K562 (cell line): ENCODE results near the gene EIF2S3B. TPM values are rescaled to one million over a fixed set of nuclear protein-coding genes. Genes with fewer than 3 reads are reported as not detected.

Experiments used
- ATAC-seq: fragments of 200-7000 bp; cut with Tn5 transposase; 3 replicates; pipeline ENCODE4 v1.9.1; 2020; ENCODE audit warnings: moderate library complexity
- BruUV-seq: library from RNA; stranded (reverse); fragments of 400-500 nt; replicated peaks from 2 replicates; lab custom pipeline; 2021; lab: Mats Ljungman, UMichigan
- CTCF ChIA-PET: fragments of 300-600 bp; formaldehyde crosslinking; extraction: SDS; loops from one replicate; lab custom pipeline; 2021; ENCODE audit warnings: low intra/inter-chr PET ratio; lab: Yijun Ruan, JAX
- POLR2A ChIA-PET: fragments of 300-600, 350-650 bp; sonication (Branson Sonifier 250); formaldehyde crosslinking; extraction: SDS; loops from one replicate; lab custom pipeline; 2021; ENCODE audit warnings: antibody characterized with exemption, inconsistent platforms; lab: Yijun Ruan, JAX
- DNase-seq, 4 experiments: peaks; one replicate each; pipeline versions ENCODE4 v3.0.0 to v3.0.0-alpha.2; 2011 to 2018; ENCODE audit warnings: low spot score in 3 of 4, mixed read lengths in 3 of 4; ENCODE audit errors: extremely low read depth in 1 of 4
- FAIRE-seq: peaks from 2 replicates; lab custom pipeline; 2011; peaks lifted over from hg19 to GRCh38; lab: Jason Lieb, UNC
- H2AFZ ChIP-seq: 2 replicates; pipeline ENCODE4 v1.6.0; 2011; ENCODE audit warnings: low read depth, low read length, control low read depth, inconsistent platforms
- H3K27ac ChIP-seq: fragments of 200-600 bp; 3 replicates; pipeline ENCODE4 v1.8.0; 2011; ENCODE audit warnings: low read depth, mild to moderate bottlenecking, control low read depth, inconsistent platforms, low read length, moderate library complexity, mixed read lengths; ENCODE audit errors: extremely low read depth
- H3K27me3 ChIP-seq, 2 experiments: fragments of 300-600 bp in 1 of 2; 2 replicates in 1 of 2; 3 replicates in 1 of 2; pipeline versions ENCODE4 v1.6.0 to v1.8.0; 2011; ENCODE audit warnings: inconsistent platforms in 2 of 2, low read length in 2 of 2, mild to moderate bottlenecking in 1 of 2, mixed read lengths in 1 of 2, moderate library complexity in 1 of 2; ENCODE audit not compliant: control insufficient read depth in 2 of 2, insufficient read depth in 2 of 2
- H3K36me3 ChIP-seq: fragments of 300-600 bp; 3 replicates; pipeline ENCODE4 v1.8.0; 2011; ENCODE audit warnings: mild to moderate bottlenecking, low read length, inconsistent platforms; ENCODE audit not compliant: control insufficient read depth, insufficient read depth
- H3K4me1 ChIP-seq, 2 experiments: fragments of 200-600 bp in 1 of 2; replicated peaks in 1 of 2; 2 replicates in 1 of 2; 3 replicates in 1 of 2; pipeline versions ENCODE4 v1.5.1 to v1.8.0; 2011; ENCODE audit warnings: inconsistent platforms in 2 of 2, low read length in 2 of 2, mild to moderate bottlenecking in 1 of 2, mixed read lengths in 1 of 2, moderate library complexity in 1 of 2; ENCODE audit not compliant: control insufficient read depth in 2 of 2, insufficient read depth in 2 of 2
- H3K4me2 ChIP-seq: 2 replicates; pipeline ENCODE4 v1.6.1; 2011; ENCODE audit warnings: low read length, control low read depth, inconsistent platforms, mixed read lengths; ENCODE audit not compliant: insufficient read depth
- H3K4me3 ChIP-seq: fragments of 200-600 bp; sonication (generic), shearing (Covaris generic); 2 replicates; pipeline ENCODE4 v1.5.1; 2016; ENCODE audit warnings: control low read depth, inconsistent platforms
- H3K79me2 ChIP-seq: fragments of 200-600 bp; 3 replicates; pipeline ENCODE4 v1.8.0; 2011; ENCODE audit warnings: low read length, inconsistent platforms; ENCODE audit not compliant: control insufficient read depth, insufficient read depth
- H3K9ac ChIP-seq, 2 experiments: 2 replicates each; pipeline versions ENCODE4 v1.6.0 to v1.6.1; 2011; ENCODE audit warnings: low read depth in 2 of 2, low read length in 2 of 2, control low read depth in 1 of 2, inconsistent platforms in 1 of 2, mild to moderate bottlenecking in 1 of 2, mixed read lengths in 1 of 2; ENCODE audit not compliant: insufficient read depth in 1 of 2
- H3K9me1 ChIP-seq: one replicate; pipeline ENCODE4 v1.6.0; 2011; ENCODE audit warnings: inconsistent platforms, mild to moderate bottlenecking, low read length, moderate library complexity; ENCODE audit not compliant: control insufficient read depth, insufficient read depth
- H3K9me3 ChIP-seq: replicated peaks from 2 replicates; pipeline ENCODE4 v1.5.1; 2011; ENCODE audit warnings: low read depth, low read length, inconsistent platforms; ENCODE audit not compliant: control insufficient read depth, insufficient read depth
- H4K20me1 ChIP-seq: replicated peaks from 2 replicates; pipeline ENCODE4 v1.6.1; 2011; ENCODE audit warnings: low read length, inconsistent platforms, mixed read lengths; ENCODE audit not compliant: control insufficient read depth, insufficient read depth
- DNMT1 ChIP-seq: fragments of 450-650 bp; IDR thresholded peaks from 2 replicates; pipeline ENCODE4 v1.6.1; 2016; ENCODE audit warnings: antibody characterized with exemption, mild to moderate bottlenecking
- ELF2 ChIP-seq: fragments of 250-450 bp; sonication (Bioruptor Pico); IDR thresholded peaks from 2 replicates; pipeline ENCODE4 v1.5.0; 2021; ENCODE audit warnings: mild to moderate bottlenecking
- MYC ChIP-seq, 2 experiments: fragments of 250-450 bp in 1 of 2; sonication (Bioruptor Pico) in 1 of 2; IDR thresholded peaks; 2 replicates each; pipeline versions ENCODE4 v1.5.1 to v1.6.1; 2012 to 2021; ENCODE audit warnings: low read depth in 2 of 2, borderline replicate concordance in 1 of 2, improper control_type of control experiment in 1 of 2, low read length in 1 of 2, mild to moderate bottlenecking in 1 of 2, moderate library complexity in 1 of 2
- PREB ChIP-seq: sonication (generic); formaldehyde crosslinking; IDR thresholded peaks from 2 replicates; pipeline ENCODE4 v1.8.1; 2023; ENCODE audit warnings: mild to moderate bottlenecking, missing genetic modification reagents
- RFX1 ChIP-seq: fragments of 450-650 bp; IDR thresholded peaks from 2 replicates; pipeline ENCODE4 v1.6.1; 2016; ENCODE audit warnings: mild to moderate bottlenecking, moderate library complexity
- WGBS: fragments of 100-300 bp; shearing (Covaris generic); methylation state at CpG from one replicate; pipeline ENCODE4 v1.1.6; 2016; ENCODE audit warnings: low coverage, mixed read lengths; ENCODE audit not compliant: insufficient coverage; ENCODE audit errors: missing lambda C conversion rate; 5-methylcytosine and 5-hydroxymethylcytosine counted together
- in situ Hi-C: fragments of 300-500 bp; cut with MboI; formaldehyde crosslinking; loops from 4 replicates; pipeline ENCODE4 v1.15.0; 2018; ENCODE audit warnings: inconsistent platforms, mixed read lengths
- intact Hi-C: fragments of 100-400 bp; cut with micrococcal nuclease; formaldehyde crosslinking; loops from 2 replicates; pipeline ENCODE4 v1.14.2; 2022
- polyA plus RNA-seq, 8 experiments: library from polyadenylated mRNA; depleted of rRNA in 4 of 8; stranded (reverse) in 5 of 8; unstranded in 3 of 8; fragments of >200 nt; fragmentation: Nextera tagmentation in 2 of 8; fragmentation: Illumina TruSeq in 1 of 8; extraction: Ambion mirVana in 2 of 8; extraction: Trizol in 1 of 8; gene quantifications; 2 replicates each; pipeline versions ENCODE4 v1.2.1 to v1.2.3, GENCODE V29; 2011 to 2014; ENCODE audit warnings: inconsistent platforms in 1 of 8, missing spikeins in 1 of 8
- total RNA-seq, 7 experiments: library from RNA; depleted of rRNA in 6 of 7; stranded (reverse); fragments of >200 nt in 6 of 7; fragmentation: Illumina TruSeq in 2 of 7; extraction: Trizol in 2 of 7; gene quantifications; 2 replicates each; pipeline versions ENCODE4 v1.2.1 to v1.2.3, GENCODE V29; 2011 to 2021; ENCODE audit warnings: low replicate concordance in 1 of 7

Gene EIF2S3B
- total and polyA plus RNA-seq, 9 of the 15 experiments (the other 6 are each of a cell fraction or from before 2014, with no cell fraction given): 0.45 to 5.1 (median 2.0) TPM

GRCh38 chr12:10543499-10543898 is 37.8 kb downstream of the EIF2S3B start:
- ATAC-seq (no peak), DNase-seq (no peak), FAIRE-seq (no peak)
- H2AFZ ChIP-seq: no peak overlapping the region
- no peak overlapping the region for H3K4me3 ChIP-seq
- H3K4me1 ChIP-seq: no peaks in the 10 kb centered on the region
- ChIA-PET POLR2A (no interaction called here), CTCF (no interaction called here)
- in situ Hi-C loops: loop anchor here (10.0 kb wide), 1 partner anchor 219 kb away; no protein-coding TSS in a partner anchor
- intact Hi-C loops: no loop called here
- no peak overlapping the region for H3K9ac ChIP-seq
- no peaks in the 10 kb centered on the region for H3K27me3 ChIP-seq
- WGBS: 2% methylated on average over 7 of the region's 7 CpGs
- no peak overlapping the region for H3K27ac ChIP-seq
- H4K20me1 ChIP-seq: no peaks in the 10 kb centered on the region
- no peaks in the 10 kb centered on the region for H3K9me1 ChIP-seq
- H3K79me2 ChIP-seq: no peaks in the 10 kb centered on the region
- H3K9me3 ChIP-seq: no peaks in the 10 kb centered on the region
- H3K36me3 ChIP-seq: no peaks in the 10 kb centered on the region
- no TSS peak for BruUV-seq
- TF ChIP-seq PREB (CRISPR knock-in tag) (no peak), ELF2 (CRISPR knock-in tag) (no peak), MYC (IDR thresholded peaks at IDR 0.05; ENCODE audit: low read depth, low read length) (no peak), MYC (CRISPR knock-in tag; IDR thresholded peaks at IDR 0.05; ENCODE audit: borderline replicate concordance, low read depth) (no peak), DNMT1 (no peak), RFX1 (no peak)
- no peak overlapping the region for H3K4me2 ChIP-seq
